Neural cell (in vitro differentiated cells): Measurements from ENCODE around the gene TRIM60. TPM values are rescaled to one million over a fixed set of nuclear protein-coding genes. Genes with fewer than 3 reads are reported as not detected.
"Not testable (repeated sequence)": the region's sequence is repeated elsewhere in the genome, so short reads cannot be mapped to it uniquely, and the experiment has no call there.

Source experiments
- H2AFZ ChIP-seq: fragments of 200-600, 300-800 bp; sonication (generic), shearing (Covaris generic); 2 replicates; pipeline ENCODE4 v1.6.0; 2014; ENCODE audit warnings: low read depth, mild to moderate bottlenecking, antibody characterized with exemption, low read length, moderate library complexity
- H3F3A ChIP-seq: fragments of 200-600 bp; shearing (Covaris generic); 2 replicates; pipeline ENCODE4 v1.6.1; 2016; ENCODE audit warnings: mild to moderate bottlenecking, moderate library complexity, mixed read lengths, antibody characterized with exemption, low read length; ENCODE audit not compliant: insufficient read depth, poor library complexity, severe bottlenecking
- H3K27ac ChIP-seq: fragments of 200-600, 300-800 bp; sonication (generic), shearing (Covaris generic); 2 replicates; pipeline ENCODE4 v1.5.1; 2014; ENCODE audit warnings: mild to moderate bottlenecking, low read length, moderate library complexity
- H3K27me3 ChIP-seq: fragments of 300-800, 200-600 bp; sonication (generic), shearing (Covaris generic); 2 replicates; pipeline ENCODE4 v1.6.0; 2014; ENCODE audit warnings: mild to moderate bottlenecking, low read depth, low read length, moderate library complexity; ENCODE audit not compliant: insufficient read depth
- H3K36me3 ChIP-seq: fragments of 300-800, 200-600 bp; sonication (generic), shearing (Covaris generic); 2 replicates; pipeline ENCODE4 v1.5.1; 2014; ENCODE audit warnings: mild to moderate bottlenecking, antibody characterized with exemption, low read length, moderate library complexity; ENCODE audit not compliant: insufficient read depth
- H3K4me2 ChIP-seq: fragments of 300-800, 200-600 bp; sonication (generic), shearing (Covaris generic); 2 replicates; pipeline ENCODE4 v1.6.0; 2014; ENCODE audit warnings: mild to moderate bottlenecking, low read length
- H3K4me3 ChIP-seq: fragments of 300-800, 200-600 bp; sonication (generic), shearing (Covaris generic); 2 replicates; pipeline ENCODE4 v1.5.1; 2014; ENCODE audit warnings: mild to moderate bottlenecking, low read length, moderate library complexity
- H3K79me2 ChIP-seq: fragments of 200-600 bp; shearing (Covaris generic); replicated peaks from 2 replicates; pipeline ENCODE4 v1.6.0; 2014; ENCODE audit warnings: mild to moderate bottlenecking, low read length, moderate library complexity; ENCODE audit not compliant: insufficient read depth
- H3K9ac ChIP-seq: fragments of 300-800, 200-600 bp; sonication (generic), shearing (Covaris generic); 2 replicates; pipeline ENCODE4 v1.6.1; 2016; ENCODE audit warnings: mild to moderate bottlenecking, low read length, mixed read lengths
- H3K9me2 ChIP-seq: fragments of 200-600 bp; shearing (Covaris generic); 2 replicates; pipeline ENCODE4 v1.6.1; 2016; ENCODE audit warnings: mild to moderate bottlenecking, low read length, mixed read lengths; ENCODE audit not compliant: insufficient read depth
- H3K9me3 ChIP-seq: fragments of 200-600, 300-800 bp; sonication (generic), shearing (Covaris generic); 2 replicates; pipeline ENCODE4 v1.6.1; 2016; ENCODE audit warnings: mild to moderate bottlenecking, mixed run types, low read length, moderate library complexity, mixed read lengths
- H4K20me1 ChIP-seq: fragments of 200-600 bp; shearing (Covaris generic); 2 replicates; pipeline ENCODE4 v1.6.1; 2016; ENCODE audit warnings: mild to moderate bottlenecking, mixed run types; ENCODE audit not compliant: insufficient read depth
- CTCF ChIP-seq: fragments of 450-650 bp; IDR thresholded peaks from 2 replicates; pipeline ENCODE4 v1.5.1; 2014; ENCODE audit warnings: antibody characterized with exemption, mild to moderate bottlenecking, moderate library complexity; ENCODE audit not compliant: poor library complexity, severe bottlenecking
- EP300 ChIP-seq: fragments of 450-650 bp; conservative IDR thresholded peaks from 2 replicates; pipeline ENCODE4 v1.6.1; 2014; ENCODE audit warnings: antibody characterized with exemption, mild to moderate bottlenecking, moderate library complexity; ENCODE audit not compliant: poor library complexity, severe bottlenecking
- EZH2 ChIP-seq: fragments of 200-600, 300-800 bp; shearing (Covaris generic), sonication (generic); IDR thresholded peaks from 2 replicates; pipeline ENCODE4 v1.6.1; 2014; ENCODE audit warnings: antibody characterized with exemption, low read length, borderline replicate concordance, mild to moderate bottlenecking; ENCODE audit not compliant: insufficient read depth, poor library complexity, severe bottlenecking
- MXI1 ChIP-seq: fragments of 450-650 bp; conservative IDR thresholded peaks from 2 replicates; pipeline ENCODE4 v1.6.1; 2014; ENCODE audit warnings: antibody characterized with exemption, mild to moderate bottlenecking; ENCODE audit not compliant: poor library complexity, severe bottlenecking
- POLR2AphosphoS5 ChIP-seq: IDR thresholded peaks from 2 replicates; pipeline ENCODE4 v1.6.1; 2012
- RAD21 ChIP-seq: fragments of 450-650 bp; conservative IDR thresholded peaks from 2 replicates; pipeline ENCODE4 v1.6.1; 2014; ENCODE audit warnings: antibody characterized with exemption, mild to moderate bottlenecking, moderate library complexity
- REST ChIP-seq: IDR thresholded peaks from 2 replicates; pipeline ENCODE4 v1.6.1; 2012; ENCODE audit warnings: borderline replicate concordance
- SMC3 ChIP-seq: fragments of 450-650 bp; conservative IDR thresholded peaks from 2 replicates; pipeline ENCODE4 v1.6.1; 2014; ENCODE audit warnings: antibody characterized with exemption, mild to moderate bottlenecking, moderate library complexity; ENCODE audit not compliant: poor library complexity
- TAF1 ChIP-seq: IDR thresholded peaks from 2 replicates; pipeline ENCODE4 v1.6.1; 2012; ENCODE audit warnings: low read depth
- polyA plus RNA-seq: library from polyadenylated mRNA; depleted of rRNA; stranded (reverse); fragments of >200 nt; gene quantifications from 2 replicates; pipeline ENCODE4 v1.2.3, GENCODE V29; 2014

Gene TRIM60
- polyA plus RNA-seq, 1 donor from 2014 or later: not detected

GRCh38 chr4:165070560-165070959 is 38.8 kb downstream of the TRIM60 start:
- H3K36me3 ChIP-seq: no peaks in the 10 kb centered on the region
- H3K9me2 ChIP-seq: no peaks in the 10 kb centered on the region
- no peaks in the 10 kb centered on the region for H4K20me1 ChIP-seq
- no peak overlapping the region for H2AFZ ChIP-seq
- H3K4me3 ChIP-seq: no peak overlapping the region
- no peaks in the 10 kb centered on the region for H3K9me3 ChIP-seq
- H3K27ac ChIP-seq: no peak overlapping the region
- H3K4me2 ChIP-seq: no peak overlapping the region
- no peaks in the 10 kb centered on the region for H3K27me3 ChIP-seq
- H3F3A ChIP-seq: no peaks in the 10 kb centered on the region
- H3K9ac ChIP-seq: no peak overlapping the region
- no peak for TF ChIP-seq MXI1
- TF ChIP-seq TAF1: no peak
- no peak for TF ChIP-seq EZH2
- TF ChIP-seq EP300: no peak
- TF ChIP-seq POLR2AphosphoS5: no peak
- TF ChIP-seq SMC3: no peak
- TF ChIP-seq RAD21: no peak
- no peak for TF ChIP-seq CTCF
- TF ChIP-seq REST: no peak
- no peaks in the 10 kb centered on the region for H3K79me2 ChIP-seq

DNA sequence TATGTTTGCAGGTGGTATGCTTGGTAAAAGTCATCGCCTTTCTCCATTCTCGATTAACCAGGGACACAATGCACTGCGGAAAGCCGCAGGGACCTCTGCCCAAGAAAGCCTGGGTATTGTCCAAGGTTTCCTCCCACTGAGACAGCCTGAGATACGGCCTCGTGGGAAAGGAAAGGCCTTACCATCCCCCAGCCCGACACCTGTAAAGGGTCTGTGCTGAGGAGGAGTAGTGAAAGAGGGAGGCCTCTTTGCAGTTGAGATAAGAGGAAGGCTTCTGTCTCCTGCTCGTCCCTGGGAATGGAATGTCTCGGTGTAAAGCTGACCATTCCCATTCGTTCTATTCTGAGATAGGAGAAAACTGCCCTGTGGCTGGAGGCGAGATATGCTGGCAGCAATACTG is 41.5 kb downstream of the TRIM60 start:
- not testable (repeated sequence) for H3F3A ChIP-seq, H3K9ac ChIP-seq, H3K9me3 ChIP-seq, H4K20me1 ChIP-seq, H3K36me3 ChIP-seq, H3K9me2 ChIP-seq, H3K27ac ChIP-seq, H3K79me2 ChIP-seq, H3K4me3 ChIP-seq, H3K4me2 ChIP-seq, H3K27me3 ChIP-seq, H2AFZ ChIP-seq

DNA sequence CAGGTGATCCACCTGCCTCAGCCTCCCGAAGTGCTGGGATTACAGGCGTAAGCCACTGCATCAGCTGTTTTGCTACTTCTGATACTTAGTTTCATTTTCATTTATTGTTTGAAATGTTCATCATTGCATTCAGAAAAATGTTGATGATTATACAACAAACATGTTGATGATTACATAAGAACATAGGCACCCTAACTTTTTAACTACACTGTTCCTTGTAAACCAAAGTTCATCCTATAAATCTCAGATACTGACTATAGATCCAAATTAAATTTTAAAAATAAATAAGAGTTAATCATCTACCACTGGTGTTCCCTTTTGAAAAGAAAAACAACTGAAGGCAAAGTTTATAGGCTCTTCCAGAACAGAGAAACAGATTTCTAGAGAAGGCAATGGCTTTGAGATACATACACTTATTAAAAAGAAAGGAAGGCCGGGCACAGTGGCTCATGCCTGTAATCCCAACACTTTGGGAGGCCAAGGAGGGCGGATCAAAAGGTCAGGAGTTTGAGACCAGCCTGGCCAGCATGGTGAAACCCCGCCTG is 45.3 kb downstream of the TRIM60 start:
- Histone ChIP-seq H2AFZ (no peak overlapping the region), H3K9me2 (no peaks in the 10 kb centered on the region), H3K9ac (no peak overlapping the region), H3K4me2 (no peak overlapping the region), H3K4me3 (no peak overlapping the region), H3K79me2 (no peaks in the 10 kb centered on the region), H4K20me1 (no peaks in the 10 kb centered on the region), H3K36me3 (no peaks in the 10 kb centered on the region), H3F3A (no peaks in the 10 kb centered on the region), H3K27ac (no peak overlapping the region), H3K27me3 (no peaks in the 10 kb centered on the region), H3K9me3 (no peaks in the 10 kb centered on the region)
- TF ChIP-seq EP300: no peak
- TF ChIP-seq MXI1: no peak
- TF ChIP-seq CTCF: no peak
